ENCODE measurements around the gene GLIS2. TPM values are rescaled to one million over a fixed set of nuclear protein-coding genes. Genes with fewer than 3 reads are reported as not detected.

GLIS2 gene
- total and polyA plus RNA-seq, 2 of the 4 experiments (the other 2 are of a cell fraction), result 0.36 to 8.4 TPM

DNA sequence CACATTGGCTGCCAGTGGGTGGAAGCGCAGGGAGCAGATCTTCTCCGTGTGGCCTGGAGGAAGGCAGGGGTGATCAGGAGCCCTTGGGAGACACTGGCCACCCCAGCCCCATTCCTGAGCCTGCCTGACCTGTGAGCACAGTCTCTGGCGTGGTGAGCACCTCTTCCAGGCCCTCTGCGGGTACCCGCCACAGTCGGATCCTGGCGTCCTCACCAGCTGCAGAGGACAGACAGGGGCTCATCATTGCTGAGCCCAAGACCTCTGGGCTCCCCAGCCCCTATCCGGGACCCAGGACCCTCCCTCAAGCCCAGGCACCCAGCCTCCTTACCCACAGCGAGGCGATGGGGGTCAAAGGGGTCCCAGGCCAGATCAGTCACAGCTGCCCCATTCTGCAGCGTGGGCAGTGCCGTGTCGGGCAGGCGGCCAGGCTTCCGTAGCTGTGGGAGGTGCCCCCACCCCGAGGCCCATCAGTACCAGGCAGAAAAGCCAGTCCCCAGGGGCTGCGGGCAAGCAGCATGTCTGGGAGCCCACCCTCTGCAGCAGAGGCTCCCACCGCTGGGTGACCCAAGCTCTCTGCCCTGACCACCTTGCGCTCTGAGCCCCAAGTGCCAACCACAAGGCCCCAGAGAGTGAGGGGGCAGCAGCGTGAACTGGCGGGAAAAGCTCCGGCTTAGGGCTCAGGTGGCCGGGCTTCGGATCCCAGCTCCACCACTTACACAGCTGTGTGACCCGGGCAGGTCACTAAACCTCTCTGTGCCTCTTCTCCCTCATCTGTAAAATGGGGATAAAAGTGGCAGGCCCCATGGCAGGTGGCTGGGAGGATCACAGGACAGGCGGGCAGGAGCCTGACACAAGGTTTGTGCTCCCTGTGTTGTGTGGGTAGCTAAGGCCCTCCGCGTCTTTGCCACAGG is 45.4 kb downstream of the GLIS2 start (continued):
- TF ChIP-seq CEBPB (IDR thresholded peaks at IDR 0.05; ENCODE audit: low read depth, low read length) (no peak), BHLHE40 (IDR thresholded peaks at IDR 0.05; ENCODE audit: low read depth, low read length) (no peak)

DNA sequence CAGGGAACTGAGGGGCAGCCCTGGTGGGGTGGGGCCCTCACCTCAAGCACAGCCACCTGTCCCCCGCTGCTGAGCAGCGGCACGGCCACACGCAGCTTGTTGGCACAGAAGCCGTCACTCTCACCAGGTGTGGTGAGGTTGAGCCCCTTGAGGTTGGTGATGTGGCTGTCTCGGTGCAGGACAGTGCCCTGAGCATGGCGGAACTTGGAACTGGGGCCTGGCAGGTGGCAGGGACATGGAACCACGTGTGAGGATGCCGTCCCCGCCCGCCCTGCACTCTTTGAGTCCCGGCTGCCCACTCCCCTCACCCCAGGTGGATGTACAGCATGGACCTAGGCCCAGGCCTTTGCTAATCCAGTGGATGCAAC is 46.1 kb downstream of the GLIS2 start:
- Histone ChIP-seq H4K8ac (ENCODE audit: low read depth in 2 of 2, low read length in 2 of 2) (no peak overlapping the region), H2AK5ac (ENCODE audit: low read depth, low read length) (peak overlapping the region; percentile 50), H3K4me2 (ENCODE audit: low read depth, low read length) (no peak overlapping the region), H3K36me3 (ENCODE audit: control insufficient read depth, insufficient read depth, low read length) (peaks cover 6% of the 10 kb centered on the region; the same call in 1 of the 2 replicates), H3K79me1 (ENCODE audit: low read depth in 1 of 2, low read length in 2 of 2) (no peaks in the 10 kb centered on the region), H2BK20ac (ENCODE audit: low read depth, low read length) (no peak overlapping the region), H4K20me1 (ENCODE audit: insufficient read depth, low read length) (peaks cover 4% of the 10 kb centered on the region; the same call in 1 of the 2 replicates), H2AK9ac (replicated peaks; ENCODE audit: low read depth, low read length, poor library complexity) (peak overlapping the region; percentile 65), H3K9me1 (ENCODE audit: insufficient read depth, low read length) (no peaks in the 10 kb centered on the region), H2AFZ (replicated peaks; ENCODE audit: low read length, poor library complexity) (no peak overlapping the region), H3K4ac (ENCODE audit: low read depth, low read length) (no peak overlapping the region), H3K23ac (ENCODE audit: low read depth, low read length) (no peak overlapping the region), H3K9ac (ENCODE audit: low read depth, low read length) (no peak overlapping the region), H4K91ac (ENCODE audit: insufficient read depth, low read depth, low read length) (no peak overlapping the region), H2BK120ac (ENCODE audit: low read depth, low read length) (no peak overlapping the region), H3K27me3 (ENCODE audit: control insufficient read depth, insufficient read depth, low read length) (no peaks in the 10 kb centered on the region), H3K56ac (ENCODE audit: extremely low read depth, insufficient read depth, low read length) (no peak overlapping the region), H2BK5ac (ENCODE audit: low read depth, low read length, poor library complexity, severe bottlenecking) (no peak overlapping the region), H3K4me3 (ENCODE audit: insufficient read depth, low read depth, low read length) (no peak overlapping the region), H3K14ac (replicated peaks; ENCODE audit: low read depth, low read length) (no peak overlapping the region), H3K4me1 (ENCODE audit: control insufficient read depth, insufficient read depth, low read length) (peaks cover 1% of the 10 kb centered on the region; the same call in 1 of the 2 replicates), H3K27ac (ENCODE audit: insufficient read depth, low read length) (no peak overlapping the region), H2BK15ac (ENCODE audit: low read depth, low read length) (no peak overlapping the region), H3K18ac (ENCODE audit: low read depth, low read length) (no peak overlapping the region), H3K9me3 (ENCODE audit: control insufficient read depth, insufficient read depth, low read length) (no peaks in the 10 kb centered on the region), H4K5ac (ENCODE audit: low read depth, low read length) (no peak overlapping the region)
- DNase-seq (no peak), ATAC-seq (ENCODE audit: low read depth) (no peak)
- ChIA-PET POLR2A (ENCODE audit: unreplicated experiment) (no interaction called here), CTCF (no interaction called here)
- 100% methylated on average over 3 of the region's 12 CpGs; no CpG with 5 or more reads in 1 of the 2 experiments for WGBS, 2 experiments (ENCODE audit: extremely low coverage in 2 of 2, insufficient read length in 1 of 2)
- in situ Hi-C loops (cut with MboI; ENCODE audit: low sequenced_read_pairs), result loop anchor here (5.0 kb wide), 1 partner anchor 35 kb away; no protein-coding TSS in a partner anchor
- TF ChIP-seq CHD1 (IDR thresholded peaks at IDR 0.05; ENCODE audit: low read depth, low read length) (no peak), POLR2A (IDR thresholded peaks at IDR 0.05; ENCODE audit: low read depth, low read length) (no peak), RAD21 (IDR thresholded peaks at IDR 0.05; ENCODE audit: low read length) (no peak), FOS (IDR thresholded peaks at IDR 0.05; ENCODE audit: low read depth, low read length) (no peak), BHLHE40 (IDR thresholded peaks at IDR 0.05; ENCODE audit: low read depth, low read length) (no peak), MAZ (IDR thresholded peaks at IDR 0.05; ENCODE audit: borderline replicate concordance, low read depth, low read length) (no peak), MAFK (IDR thresholded peaks at IDR 0.05; ENCODE audit: low read depth, low read length) (no peak), SMC3 (IDR thresholded peaks at IDR 0.05; ENCODE audit: low read depth, low read length) (no peak)
- TF ChIP-seq, protein P1, sequence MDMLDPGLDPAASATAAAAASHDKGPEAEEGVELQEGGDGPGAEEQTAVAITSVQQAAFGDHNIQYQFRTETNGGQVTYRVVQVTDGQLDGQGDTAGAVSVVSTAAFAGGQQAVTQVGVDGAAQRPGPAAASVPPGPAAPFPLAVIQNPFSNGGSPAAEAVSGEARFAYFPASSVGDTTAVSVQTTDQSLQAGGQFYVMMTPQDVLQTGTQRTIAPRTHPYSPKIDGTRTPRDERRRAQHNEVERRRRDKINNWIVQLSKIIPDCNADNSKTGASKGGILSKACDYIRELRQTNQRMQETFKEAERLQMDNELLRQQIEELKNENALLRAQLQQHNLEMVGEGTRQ (IDR thresholded peaks at IDR 0.05; ENCODE audit: low read depth, low read length), result no peak
- TF ChIP-seq, protein P2, sequence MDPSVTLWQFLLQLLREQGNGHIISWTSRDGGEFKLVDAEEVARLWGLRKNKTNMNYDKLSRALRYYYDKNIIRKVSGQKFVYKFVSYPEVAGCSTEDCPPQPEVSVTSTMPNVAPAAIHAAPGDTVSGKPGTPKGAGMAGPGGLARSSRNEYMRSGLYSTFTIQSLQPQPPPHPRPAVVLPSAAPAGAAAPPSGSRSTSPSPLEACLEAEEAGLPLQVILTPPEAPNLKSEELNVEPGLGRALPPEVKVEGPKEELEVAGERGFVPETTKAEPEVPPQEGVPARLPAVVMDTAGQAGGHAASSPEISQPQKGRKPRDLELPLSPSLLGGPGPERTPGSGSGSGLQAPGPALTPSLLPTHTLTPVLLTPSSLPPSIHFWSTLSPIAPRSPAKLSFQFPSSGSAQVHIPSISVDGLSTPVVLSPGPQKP (IDR thresholded peaks at IDR 0.05; ENCODE audit: borderline replicate concordance, low read depth, low read length), result no peak
- BruUV-seq (replicated peaks), result no TSS peak
- intact Hi-C loops (cut with micrococcal nuclease), result no loop called here
- dilution Hi-C loops (cut with HindIII; ENCODE audit: low sequenced_read_pairs, unreplicated experiment), result no loop called here

All from IMR-90 (cell line).